Omental fat pad (tissue), 4 donors: Measurements from ENCODE around the gene ATP1A1. TPM values are rescaled to one million over a fixed set of nuclear protein-coding genes. Genes with fewer than 3 reads are reported as not detected.

Experiments used
- ATAC-seq: fragments of 150-250 bp; one replicate; pipeline ENCODE4 v1.9.1; 2016; ENCODE audit warnings: mild to moderate bottlenecking, moderate library complexity; ENCODE audit not compliant: low FRiP score
- DNase-seq: peaks from one replicate; pipeline ENCODE4 v3.0.0-alpha.2; 2019; ENCODE audit warnings: low spot score
- total RNA-seq, 4 donors: library from RNA; depleted of rRNA; stranded (reverse); fragments of >200 nt; gene quantifications; one replicate each; pipeline ENCODE4 v1.1.0, GENCODE V29; 2016
- TF ChIP-seq, protein P1 (sequence below), 3 donors: fragments of 450-650 bp; IDR thresholded peaks; one replicate each; pipeline ENCODE4 v1.5.1; 2016 to 2017; ENCODE audit warnings: antibody characterized with exemption in 3 of 3, mild to moderate bottlenecking in 3 of 3, moderate library complexity in 2 of 3

The ATP1A1 gene
- total RNA-seq, 4 donors from 2014 or later = 188 to 490 (median 254) TPM

- TF ChIP-seq, protein P1, sequence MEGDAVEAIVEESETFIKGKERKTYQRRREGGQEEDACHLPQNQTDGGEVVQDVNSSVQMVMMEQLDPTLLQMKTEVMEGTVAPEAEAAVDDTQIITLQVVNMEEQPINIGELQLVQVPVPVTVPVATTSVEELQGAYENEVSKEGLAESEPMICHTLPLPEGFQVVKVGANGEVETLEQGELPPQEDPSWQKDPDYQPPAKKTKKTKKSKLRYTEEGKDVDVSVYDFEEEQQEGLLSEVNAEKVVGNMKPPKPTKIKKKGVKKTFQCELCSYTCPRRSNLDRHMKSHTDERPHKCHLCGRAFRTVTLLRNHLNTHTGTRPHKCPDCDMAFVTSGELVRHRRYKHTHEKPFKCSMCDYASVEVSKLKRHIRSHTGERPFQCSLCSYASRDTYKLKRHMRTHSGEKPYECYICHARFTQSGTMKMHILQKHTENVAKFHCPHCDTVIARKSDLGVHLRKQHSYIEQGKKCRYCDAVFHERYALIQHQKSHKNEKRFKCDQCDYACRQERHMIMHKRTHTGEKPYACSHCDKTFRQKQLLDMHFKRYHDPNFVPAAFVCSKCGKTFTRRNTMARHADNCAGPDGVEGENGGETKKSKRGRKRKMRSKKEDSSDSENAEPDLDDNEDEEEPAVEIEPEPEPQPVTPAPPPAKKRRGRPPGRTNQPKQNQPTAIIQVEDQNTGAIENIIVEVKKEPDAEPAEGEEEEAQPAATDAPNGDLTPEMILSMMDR (IDR thresholded peaks at IDR 0.05) = no peak
- ATAC-seq (no peak), DNase-seq (no peak)
Measured at GRCh38 chr1:116380499-116381242, 7.6 kb downstream of the ATP1A1 start.

- DNase-seq (no peak), ATAC-seq (no peak)
- TF ChIP-seq, protein P1 (IDR thresholded peaks at IDR 0.05) = no peak
Measured at GRCh38 chr1:116382321-116382720, 9.3 kb downstream of the ATP1A1 start.

DNA sequence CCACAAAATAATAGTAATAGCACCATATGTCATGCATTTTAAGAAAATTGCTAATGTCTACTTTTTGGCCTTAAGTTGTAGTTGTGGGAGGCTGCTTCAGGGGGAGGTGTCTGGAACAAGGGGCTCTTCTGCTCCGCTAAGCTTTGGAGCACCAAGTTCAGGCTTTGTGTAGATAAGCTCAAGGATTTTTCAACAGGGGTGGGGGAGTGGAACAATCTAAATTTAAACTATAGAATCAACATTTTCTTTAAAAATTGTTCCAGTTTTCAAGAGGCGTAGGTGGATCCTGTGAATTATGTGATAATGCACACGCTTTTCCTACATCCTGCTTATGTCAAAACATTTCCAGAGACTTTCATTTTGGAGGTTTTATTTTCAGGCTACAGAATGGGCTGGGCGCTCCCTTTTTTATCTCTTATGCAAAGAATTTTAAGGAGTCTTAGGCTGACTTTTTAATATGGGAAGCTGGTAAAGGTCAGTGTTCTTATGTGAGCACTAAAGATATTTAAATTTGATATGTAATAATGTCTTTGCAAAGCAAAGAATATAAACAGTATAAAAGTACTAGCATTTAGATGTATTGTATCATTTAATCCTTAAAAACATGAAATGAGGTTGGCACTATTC, 9.9 kb downstream of the ATP1A1 start:
- TF ChIP-seq, protein P1 (IDR thresholded peaks at IDR 0.05) = no peak
- no peak for DNase-seq
- ATAC-seq = no peak

DNA sequence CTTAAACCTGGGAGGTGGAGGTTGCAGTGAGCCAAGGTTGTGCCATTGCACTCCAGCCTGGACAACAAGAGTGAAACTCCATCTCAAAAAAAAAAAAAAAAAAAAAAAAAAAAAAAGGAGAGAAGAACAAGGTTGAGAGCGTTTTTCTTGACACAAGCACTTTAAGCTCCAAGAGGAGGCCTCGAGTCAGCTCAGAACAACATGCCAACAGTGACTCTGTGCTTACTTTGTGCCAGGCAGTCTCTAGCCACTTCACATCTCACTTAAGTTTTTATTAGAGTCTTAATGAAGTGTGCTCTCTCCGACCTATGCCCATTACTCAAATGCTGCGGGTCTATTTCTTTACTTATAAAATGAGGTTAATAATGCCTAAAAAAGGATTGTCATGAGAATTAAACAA, 13.0 kb downstream of the ATP1A1 start:
- ATAC-seq (no peak), DNase-seq (no peak)
- TF ChIP-seq, protein P1 (IDR thresholded peaks at IDR 0.05) = no peak

GRCh38 chr1:116387551-116387950, 14.5 kb downstream of the ATP1A1 start:
- TF ChIP-seq, protein P1 (IDR thresholded peaks at IDR 0.05) = no peak
- DNase-seq (no peak), ATAC-seq (no peak)

DNA sequence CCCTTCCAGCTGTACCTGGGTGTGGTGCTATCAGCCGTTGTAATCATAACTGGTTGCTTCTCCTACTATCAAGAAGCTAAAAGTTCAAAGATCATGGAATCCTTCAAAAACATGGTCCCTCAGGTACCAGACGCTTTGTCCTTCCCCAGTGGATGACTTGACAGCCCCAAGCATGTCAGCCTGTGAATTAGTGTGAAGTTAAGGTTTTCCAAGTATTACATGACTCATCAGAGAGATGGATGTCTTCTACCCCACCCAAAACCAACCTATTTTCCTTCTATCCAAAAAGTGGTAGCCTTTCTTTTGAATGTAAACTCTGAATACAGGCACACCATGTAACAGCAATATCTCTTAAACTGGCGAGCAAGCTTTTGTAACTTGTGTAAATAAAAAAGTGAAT, 15.1 kb downstream of the ATP1A1 start:
- no peak for DNase-seq
- ATAC-seq = no peak
- TF ChIP-seq, protein P1 (IDR thresholded peaks at IDR 0.05) = no peak

GRCh38 chr1:116389013-116389412, 16.0 kb downstream of the ATP1A1 start:
- ATAC-seq = no peak

More at GRCh38 chr1:116389013-116389412, 16.0 kb downstream of the ATP1A1 start:
- TF ChIP-seq, protein P1 (IDR thresholded peaks at IDR 0.05) = no peak
- DNase-seq = no peak
